Duodenal mucosa (tissue), 2 donors: ENCODE data around the gene NEMP2.
"Not testable (repeated sequence)": the region's sequence is repeated elsewhere in the genome, so short reads cannot be mapped to it uniquely, and the experiment has no call there.

Experiments used
- H3K27ac ChIP-seq: one replicate; pipeline ENCODE4 v1.7.0; 2013; ENCODE audit warnings: low read depth, low read length
- H3K27me3 ChIP-seq, 2 donors: one replicate each; pipeline ENCODE4 v1.7.0; 2013; ENCODE audit warnings: low read length in 2 of 2, control low read depth in 1 of 2; ENCODE audit not compliant: insufficient read depth in 2 of 2, control insufficient read depth in 1 of 2
- H3K36me3 ChIP-seq, 2 donors: one replicate each; pipeline ENCODE4 v1.7.0; 2013; ENCODE audit warnings: low read length in 2 of 2, control low read depth in 1 of 2; ENCODE audit not compliant: insufficient read depth in 2 of 2, control insufficient read depth in 1 of 2
- H3K4me1 ChIP-seq, 2 donors: one replicate each; pipeline ENCODE4 v1.7.0; 2013; ENCODE audit warnings: low read length in 2 of 2, control low read depth in 1 of 2; ENCODE audit not compliant: insufficient read depth in 2 of 2, control insufficient read depth in 1 of 2
- H3K4me3 ChIP-seq, 2 donors: one replicate each; pipeline ENCODE4 v1.7.0; 2013; ENCODE audit warnings: low read length in 2 of 2, low read depth in 1 of 2
- H3K9ac ChIP-seq, 2 donors: one replicate each; pipeline ENCODE4 v1.7.0; 2013; ENCODE audit warnings: low read length in 2 of 2, low read depth in 1 of 2
- H3K9me3 ChIP-seq, 2 donors: one replicate each; pipeline ENCODE4 v1.7.0; 2013; ENCODE audit warnings: low read length in 2 of 2, control low read depth in 1 of 2; ENCODE audit not compliant: control insufficient read depth in 1 of 2

The NEMP2 gene

GRCh38 chr2:190499273-190499672 lies 35.2 kb downstream of the NEMP2 start:
- Histone ChIP-seq H3K4me3 (no peak overlapping the region), H3K36me3 (peaks cover 8 to 50% of the 10 kb centered on the region in 2 donors), H3K27me3 (no peaks in the 10 kb centered on the region), H3K27ac (no peak overlapping the region), H3K9me3 (no peaks in the 10 kb centered on the region), H3K9ac (no peak overlapping the region), H3K4me1 (peaks cover 0 to 10% of the 10 kb centered on the region in 2 donors)

GRCh38 chr2:190497428-190497827 lies 37.1 kb downstream of the NEMP2 start:
- Histone ChIP-seq H3K27me3 (no peaks in the 10 kb centered on the region), H3K4me1 (peaks cover 0 to 8% of the 10 kb centered on the region in 2 donors), H3K36me3 (peaks cover 8 to 32% of the 10 kb centered on the region in 2 donors), H3K4me3 (no peak overlapping the region), H3K9me3 (no peaks in the 10 kb centered on the region), H3K9ac (no peak overlapping the region), H3K27ac (no peak overlapping the region)

GRCh38 chr2:190494600-190495227 lies 39.8 kb downstream of the NEMP2 start:
- H3K9ac ChIP-seq, H3K4me3 ChIP-seq, H3K27ac ChIP-seq, H3K9me3 ChIP-seq, H3K4me1 ChIP-seq, H3K27me3 ChIP-seq: not testable (repeated sequence)
- peaks cover 14 to 29% of the 10 kb centered on the region in 2 donors for H3K36me3 ChIP-seq

- H3K9ac ChIP-seq: no peak overlapping the region
- H3K36me3 ChIP-seq: peaks cover 17 to 34% of the 10 kb centered on the region in 2 donors
- H3K27me3 ChIP-seq: no peaks in the 10 kb centered on the region
- H3K4me1 ChIP-seq: no peaks in the 10 kb centered on the region
- H3K27ac ChIP-seq: no peak overlapping the region
- no peaks in the 10 kb centered on the region for H3K9me3 ChIP-seq
- H3K4me3 ChIP-seq: no peak overlapping the region
Observed at GRCh38 chr2:190493095-190493494, 41.4 kb downstream of the NEMP2 start.

- Histone ChIP-seq H3K9ac (no peak overlapping the region), H3K36me3 (peaks cover 12 to 27% of the 10 kb centered on the region in 2 donors), H3K9me3 (no peaks in the 10 kb centered on the region), H3K4me3 (no peak overlapping the region), H3K4me1 (no peaks in the 10 kb centered on the region), H3K27ac (no peak overlapping the region), H3K27me3 (no peaks in the 10 kb centered on the region)
Observed at GRCh38 chr2:190490502-190490901, 44.0 kb downstream of the NEMP2 start.

GRCh38 chr2:190489475-190489874 lies 45.0 kb downstream of the NEMP2 start:
- Histone ChIP-seq H3K9ac (no peak overlapping the region), H3K9me3 (no peaks in the 10 kb centered on the region), H3K27ac (no peak overlapping the region), H3K27me3 (no peaks in the 10 kb centered on the region), H3K36me3 (peaks cover 12 to 27% of the 10 kb centered on the region in 2 donors), H3K4me3 (no peak overlapping the region), H3K4me1 (no peaks in the 10 kb centered on the region)

- Histone ChIP-seq H3K27me3 (no peaks in the 10 kb centered on the region), H3K36me3 (peaks cover 12 to 27% of the 10 kb centered on the region in 2 donors), H3K27ac (no peak overlapping the region), H3K4me3 (no peak overlapping the region), H3K4me1 (no peaks in the 10 kb centered on the region), H3K9ac (no peak overlapping the region), H3K9me3 (no peaks in the 10 kb centered on the region)
Observed at GRCh38 chr2:190488516-190489233, 45.8 kb downstream of the NEMP2 start.

GRCh38 chr2:190486037-190486623 lies 48.4 kb downstream of the NEMP2 start:
- Histone ChIP-seq H3K27ac (no peak overlapping the region), H3K9me3 (no peaks in the 10 kb centered on the region), H3K4me3 (no peak overlapping the region), H3K9ac (no peak overlapping the region), H3K36me3 (peaks cover 12 to 18% of the 10 kb centered on the region in 2 donors), H3K27me3 (no peaks in the 10 kb centered on the region), H3K4me1 (peaks cover 0 to 3% of the 10 kb centered on the region in 2 donors)

- H3K9me3 ChIP-seq: no peaks in the 10 kb centered on the region
- H3K27ac ChIP-seq: no peak overlapping the region
- no peaks in the 10 kb centered on the region for H3K27me3 ChIP-seq
- H3K9ac ChIP-seq: no peak overlapping the region
- peaks cover 3 to 10% of the 10 kb centered on the region in 2 donors for H3K4me1 ChIP-seq
- no peaks in the 10 kb centered on the region for H3K36me3 ChIP-seq
- no peak overlapping the region for H3K4me3 ChIP-seq
Observed at GRCh38 chr2:190482451-190482850, 52.1 kb downstream of the NEMP2 start.

- no peaks in the 10 kb centered on the region for H3K27me3 ChIP-seq
- H3K9me3 ChIP-seq: no peaks in the 10 kb centered on the region
- H3K27ac ChIP-seq: no peak overlapping the region
- no peaks in the 10 kb centered on the region for H3K36me3 ChIP-seq
- H3K4me1 ChIP-seq: peaks cover 3 to 10% of the 10 kb centered on the region in 2 donors
- no peak overlapping the region for H3K4me3 ChIP-seq
- H3K9ac ChIP-seq: no peak overlapping the region
Observed at GRCh38 chr2:190481339-190481738, 53.2 kb downstream of the NEMP2 start.
